H9 (cell line): Measurements from ENCODE around the gene YY2. TPM values are rescaled to one million over a fixed set of nuclear protein-coding genes. Genes with fewer than 3 reads are reported as not detected.

ENCODE experiments used
- DNase-seq: peaks from one replicate; pipeline ENCODE4 v3.0.0-alpha.2; 2017
- H2AFZ ChIP-seq: one replicate; pipeline ENCODE4 v1.6.1; 2013; ENCODE audit warnings: mild to moderate bottlenecking, low read length, control low read depth, moderate library complexity
- H2AK5ac ChIP-seq: 2 replicates; pipeline ENCODE4 v1.6.1; 2013; ENCODE audit warnings: low read length, control low read depth, mixed read lengths; ENCODE audit not compliant: insufficient read length
- H2BK120ac ChIP-seq: one replicate; pipeline ENCODE4 v1.6.1; 2013; ENCODE audit warnings: low read depth, mild to moderate bottlenecking, low read length, control low read depth, inconsistent platforms; ENCODE audit not compliant: poor library complexity, severe bottlenecking
- H2BK12ac ChIP-seq: 2 replicates; pipeline ENCODE4 v1.6.1; 2013; ENCODE audit warnings: low read length, control low read depth, mixed read lengths, low read depth; ENCODE audit not compliant: insufficient read length
- H2BK15ac ChIP-seq: 2 replicates; pipeline ENCODE4 v1.6.1; 2013; ENCODE audit warnings: low read depth, low read length, control low read depth
- H2BK20ac ChIP-seq: one replicate; pipeline ENCODE4 v1.6.1; 2013; ENCODE audit warnings: low read depth, mild to moderate bottlenecking, low read length, control low read depth, inconsistent platforms; ENCODE audit not compliant: poor library complexity, severe bottlenecking
- H2BK5ac ChIP-seq: 2 replicates; pipeline ENCODE4 v1.6.1; 2013; ENCODE audit warnings: low read length, control low read depth, mixed read lengths; ENCODE audit not compliant: insufficient read length
- H3K14ac ChIP-seq: 2 replicates; pipeline ENCODE4 v1.6.1; 2013; ENCODE audit warnings: low read length, control low read depth; ENCODE audit not compliant: insufficient read depth
- H3K18ac ChIP-seq: 2 replicates; pipeline ENCODE4 v1.6.1; 2013; ENCODE audit warnings: low read depth, mild to moderate bottlenecking, mixed read lengths, low read length, control low read depth; ENCODE audit not compliant: insufficient read length
- H3K23ac ChIP-seq: 2 replicates; pipeline ENCODE4 v1.6.1; 2013; ENCODE audit warnings: low read length, control low read depth, mixed read lengths, low read depth; ENCODE audit not compliant: insufficient read length
- H3K23me2 ChIP-seq: 2 replicates; pipeline ENCODE4 v1.6.1; 2013; ENCODE audit warnings: low read depth, mild to moderate bottlenecking, mixed read lengths, low read length, control low read depth; ENCODE audit not compliant: insufficient read length, poor library complexity, severe bottlenecking
- H3K27ac ChIP-seq: 2 replicates; pipeline ENCODE4 v1.5.1; 2013; ENCODE audit warnings: low read length, control low read depth, mixed read lengths, low read depth; ENCODE audit not compliant: insufficient read length
- H3K27me3 ChIP-seq: 2 replicates; pipeline ENCODE4 v1.6.1; 2013; ENCODE audit warnings: low read length, control low read depth, inconsistent platforms; ENCODE audit not compliant: insufficient read depth
- H3K4ac ChIP-seq: 2 replicates; pipeline ENCODE4 v1.6.1; 2013; ENCODE audit warnings: low read depth, mild to moderate bottlenecking, control low read depth, inconsistent platforms, low read length, moderate library complexity
- H3K4me1 ChIP-seq: 2 replicates; pipeline ENCODE4 v1.6.1; 2013; ENCODE audit warnings: low read length, control low read depth, inconsistent platforms; ENCODE audit not compliant: insufficient read depth
- H3K4me2 ChIP-seq: 2 replicates; pipeline ENCODE4 v1.6.1; 2013; ENCODE audit warnings: low read length, control low read depth, mixed read lengths; ENCODE audit not compliant: insufficient read length, insufficient read depth
- H3K56ac ChIP-seq: 2 replicates; pipeline ENCODE4 v1.6.1; 2013; ENCODE audit warnings: low read depth, mild to moderate bottlenecking, mixed read lengths, low read length, control low read depth; ENCODE audit not compliant: insufficient read length
- H3K79me1 ChIP-seq: 2 replicates; pipeline ENCODE4 v1.6.1; 2013; ENCODE audit warnings: low read depth, mild to moderate bottlenecking, moderate library complexity, low read length, control low read depth, inconsistent platforms; ENCODE audit not compliant: insufficient read depth, poor library complexity, severe bottlenecking
- H3K79me2 ChIP-seq: 2 replicates; pipeline ENCODE4 v1.6.1; 2013; ENCODE audit warnings: low read length, control low read depth, inconsistent platforms; ENCODE audit not compliant: insufficient read depth
- H3K9ac ChIP-seq: 2 replicates; pipeline ENCODE4 v1.6.1; 2013; ENCODE audit warnings: low read length, control low read depth, mixed read lengths; ENCODE audit not compliant: insufficient read length; ENCODE audit errors: extremely low read depth
- H3K9me3 ChIP-seq: one replicate; pipeline ENCODE4 v1.6.1; 2013; ENCODE audit warnings: low read depth, low read length, inconsistent platforms; ENCODE audit not compliant: control insufficient read depth
- H3T11ph ChIP-seq: one replicate; pipeline ENCODE4 v1.6.1; 2013; ENCODE audit warnings: mild to moderate bottlenecking, low read length, control low read depth, inconsistent platforms
- H4K20me1 ChIP-seq: one replicate; pipeline ENCODE4 v1.6.1; 2013; ENCODE audit not compliant: control insufficient read depth, insufficient read length, insufficient read depth
- H4K5ac ChIP-seq: 2 replicates; pipeline ENCODE4 v1.6.1; 2013; ENCODE audit warnings: low read depth, mild to moderate bottlenecking, mixed read lengths, low read length, control low read depth; ENCODE audit not compliant: insufficient read length
- H4K8ac ChIP-seq: replicated peaks from 2 replicates; pipeline ENCODE4 v1.6.1; 2013; ENCODE audit warnings: low read length, control low read depth, mixed read lengths, low read depth; ENCODE audit not compliant: insufficient read length
- H4K91ac ChIP-seq: 2 replicates; pipeline ENCODE4 v1.6.1; 2013; ENCODE audit warnings: low read depth, mild to moderate bottlenecking, moderate library complexity, mixed read lengths, low read length, control low read depth; ENCODE audit not compliant: insufficient read length
- H3K27ac Mint-ChIP-seq, 3 experiments: 2 replicates in 2 of 3; 3 replicates in 1 of 3; pipeline ENCODE4 v1.8.0; 2020 to 2021; ENCODE audit warnings: mixed read lengths in 3 of 3, mild to moderate bottlenecking in 1 of 3, moderate library complexity in 1 of 3
- H3K27me3 Mint-ChIP-seq: 2 replicates; pipeline ENCODE4 v1.8.0; 2021; ENCODE audit warnings: low read depth, mild to moderate bottlenecking, moderate library complexity, mixed read lengths
- H3K36me3 Mint-ChIP-seq, 3 experiments: 2 replicates in 2 of 3; 3 replicates in 1 of 3; pipeline ENCODE4 v1.8.0; 2020 to 2021; ENCODE audit warnings: low read depth in 3 of 3, mixed read lengths in 3 of 3; ENCODE audit not compliant: insufficient read depth in 1 of 3
- H3K4me1 Mint-ChIP-seq, 2 experiments: 2 replicates each; pipeline ENCODE4 v1.8.0; 2020; ENCODE audit warnings: mixed read lengths in 2 of 2
- H3K4me3 Mint-ChIP-seq, 2 experiments: 2 replicates in 1 of 2; 3 replicates in 1 of 2; pipeline ENCODE4 v1.8.0; 2020 to 2021; ENCODE audit warnings: mild to moderate bottlenecking in 2 of 2, mixed read lengths in 2 of 2, moderate library complexity in 1 of 2
- H3K9me3 Mint-ChIP-seq, 2 experiments: 2 replicates in 1 of 2; 3 replicates in 1 of 2; pipeline ENCODE4 v1.8.0; 2020; ENCODE audit warnings: mild to moderate bottlenecking in 2 of 2, mixed read lengths in 2 of 2, moderate library complexity in 1 of 2
- WGBS: extraction: QIAGEN DNeasy Blood & Tissue Kit; methylation state at CpG from one replicate; pipeline ENCODE4 v1.1.7; 2013; ENCODE audit warnings: missing lambda C conversion rate, low lambda C conversion rate, mixed read lengths; ENCODE audit not compliant: insufficient read length; ENCODE audit errors: extremely low coverage; 5-methylcytosine and 5-hydroxymethylcytosine counted together
- total RNA-seq: library from RNA; stranded (reverse); gene quantifications from 2 replicates; pipeline ENCODE4 v1.2.1, GENCODE V29; 2021
- TF ChIP-seq, protein P1 (sequence below): fragments of 200-600 bp; sonication (generic); conservative IDR thresholded peaks from 3 replicates; pipeline ENCODE4 v1.8.0; 2021; ENCODE audit warnings: antibody characterized with exemption, mild to moderate bottlenecking

The YY2 gene
- total RNA-seq, 1 experiment from 2014 or later: 1.8 TPM

DNA sequence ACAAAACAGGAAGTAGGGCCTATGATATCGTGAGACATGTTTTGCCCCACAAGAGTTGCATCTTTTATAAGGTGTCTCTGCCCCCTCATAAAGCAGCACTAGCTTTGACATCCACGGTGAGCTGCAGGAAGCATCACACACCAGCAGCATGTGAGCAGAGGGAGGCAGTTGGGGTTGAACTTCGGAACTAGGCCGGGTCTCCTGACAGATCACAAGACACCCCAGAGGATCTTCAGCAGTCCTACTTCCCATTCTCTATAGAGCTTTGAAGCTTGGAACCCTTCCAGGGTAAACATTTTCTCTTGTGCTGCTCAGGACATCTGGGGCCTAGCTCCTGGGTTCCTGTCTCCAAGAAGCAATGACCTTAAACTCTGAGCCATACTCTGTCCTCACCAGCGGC, 27.5 kb downstream of the YY2 start:
- Histone ChIP-seq H3K9ac (no peak overlapping the region), H2BK120ac (no peak overlapping the region), H3K14ac (no peak overlapping the region), H3K27ac (no peak overlapping the region), H4K5ac (no peak overlapping the region), H3K4ac (no peak overlapping the region), H2BK20ac (no peak overlapping the region), H3K23ac (no peak overlapping the region), H3K56ac (no peak overlapping the region), H2AK5ac (no peak overlapping the region), H3K4me2 (no peak overlapping the region), H2BK5ac (no peak overlapping the region), H2BK15ac (no peak overlapping the region), H3T11ph (no peak overlapping the region), H3K79me2 (no peaks in the 10 kb centered on the region), H3K18ac (no peak overlapping the region), H4K91ac (no peak overlapping the region), H2AFZ (no peak overlapping the region), H3K79me1 (no peaks in the 10 kb centered on the region), H4K20me1 (no peaks in the 10 kb centered on the region), H4K8ac (no peak overlapping the region), H3K27me3 (no peaks in the 10 kb centered on the region), H3K9me3 (no peaks in the 10 kb centered on the region), H3K23me2 (no peaks in the 10 kb centered on the region), H3K4me1 (no peaks in the 10 kb centered on the region), H2BK12ac (no peak overlapping the region)
- DNase-seq: no peak
- WGBS: no CpG with 5 or more reads among the region's 5 CpGs
- Mint-ChIP-seq H3K36me3 (peaks cover 0 to 2% (median 0%) of the 10 kb centered on the region in 3 experiments; a peak in 1 of 7 replicates), H3K9me3 (peaks cover 0 to 18% of the 10 kb centered on the region in 2 experiments; a peak in 3 of 5 replicates), H3K4me1 (peaks cover 10 to 13% of the 10 kb centered on the region in 2 experiments), H3K4me3 (no peak overlapping the region), H3K27ac (0 out of 7 replicates have a peak overlapping the region, but pooled peaks of 1 of the 3 experiments have one; percentile 72), H3K27me3 (no peaks in the 10 kb centered on the region)
- TF ChIP-seq, protein P1, sequence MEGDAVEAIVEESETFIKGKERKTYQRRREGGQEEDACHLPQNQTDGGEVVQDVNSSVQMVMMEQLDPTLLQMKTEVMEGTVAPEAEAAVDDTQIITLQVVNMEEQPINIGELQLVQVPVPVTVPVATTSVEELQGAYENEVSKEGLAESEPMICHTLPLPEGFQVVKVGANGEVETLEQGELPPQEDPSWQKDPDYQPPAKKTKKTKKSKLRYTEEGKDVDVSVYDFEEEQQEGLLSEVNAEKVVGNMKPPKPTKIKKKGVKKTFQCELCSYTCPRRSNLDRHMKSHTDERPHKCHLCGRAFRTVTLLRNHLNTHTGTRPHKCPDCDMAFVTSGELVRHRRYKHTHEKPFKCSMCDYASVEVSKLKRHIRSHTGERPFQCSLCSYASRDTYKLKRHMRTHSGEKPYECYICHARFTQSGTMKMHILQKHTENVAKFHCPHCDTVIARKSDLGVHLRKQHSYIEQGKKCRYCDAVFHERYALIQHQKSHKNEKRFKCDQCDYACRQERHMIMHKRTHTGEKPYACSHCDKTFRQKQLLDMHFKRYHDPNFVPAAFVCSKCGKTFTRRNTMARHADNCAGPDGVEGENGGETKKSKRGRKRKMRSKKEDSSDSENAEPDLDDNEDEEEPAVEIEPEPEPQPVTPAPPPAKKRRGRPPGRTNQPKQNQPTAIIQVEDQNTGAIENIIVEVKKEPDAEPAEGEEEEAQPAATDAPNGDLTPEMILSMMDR: no peak
